SK-N-MC (cell line): ENCODE results near the gene BSPRY.

Experiments used
- EZH2 ChIP-seq: fragments of 200-600 bp; sonication (generic); IDR thresholded peaks from one replicate; pipeline ENCODE4 v1.6.1; 2017; ENCODE audit warnings: antibody characterized with exemption
- FOXP2 ChIP-seq: optimal IDR thresholded peaks from 2 replicates; pipeline ENCODE3; 2011; ENCODE audit warnings: mild to moderate bottlenecking, moderate library complexity; ENCODE audit not compliant: insufficient read depth; ENCODE audit errors: extremely low read length, control extremely low read depth
- POLR2AphosphoS5 ChIP-seq: IDR thresholded peaks from 2 replicates; pipeline ENCODE4 v1.6.1; 2012; ENCODE audit warnings: mild to moderate bottlenecking, low read depth, low read length, borderline replicate concordance

- no peak for TF ChIP-seq POLR2AphosphoS5
- no peak for TF ChIP-seq EZH2
- no peak for TF ChIP-seq FOXP2
Observed at GRCh38 chr9:113399646-113400200, 50.4 kb downstream of the BSPRY start.
